ENCODE data around the gene NDRG3. TPM values are rescaled to one million over a fixed set of nuclear protein-coding genes. Genes with fewer than 3 reads are reported as not detected.

The NDRG3 gene
- polyA plus RNA-seq, 2 of the 4 experiments (the other 2 are of a cell fraction): 30.6 to 34.4 TPM

GRCh38 chr20:36666181-36666740 is 79.6 kb downstream of the NDRG3 start (continued):
- TF ChIP-seq, protein P1, sequence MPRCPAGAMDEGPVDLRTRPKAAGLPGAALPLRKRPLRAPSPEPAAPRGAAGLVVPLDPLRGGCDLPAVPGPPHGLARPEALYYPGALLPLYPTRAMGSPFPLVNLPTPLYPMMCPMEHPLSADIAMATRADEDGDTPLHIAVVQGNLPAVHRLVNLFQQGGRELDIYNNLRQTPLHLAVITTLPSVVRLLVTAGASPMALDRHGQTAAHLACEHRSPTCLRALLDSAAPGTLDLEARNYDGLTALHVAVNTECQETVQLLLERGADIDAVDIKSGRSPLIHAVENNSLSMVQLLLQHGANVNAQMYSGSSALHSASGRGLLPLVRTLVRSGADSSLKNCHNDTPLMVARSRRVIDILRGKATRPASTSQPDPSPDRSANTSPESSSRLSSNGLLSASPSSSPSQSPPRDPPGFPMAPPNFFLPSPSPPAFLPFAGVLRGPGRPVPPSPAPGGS (IDR thresholded peaks at IDR 0.05): no peak

DNA sequence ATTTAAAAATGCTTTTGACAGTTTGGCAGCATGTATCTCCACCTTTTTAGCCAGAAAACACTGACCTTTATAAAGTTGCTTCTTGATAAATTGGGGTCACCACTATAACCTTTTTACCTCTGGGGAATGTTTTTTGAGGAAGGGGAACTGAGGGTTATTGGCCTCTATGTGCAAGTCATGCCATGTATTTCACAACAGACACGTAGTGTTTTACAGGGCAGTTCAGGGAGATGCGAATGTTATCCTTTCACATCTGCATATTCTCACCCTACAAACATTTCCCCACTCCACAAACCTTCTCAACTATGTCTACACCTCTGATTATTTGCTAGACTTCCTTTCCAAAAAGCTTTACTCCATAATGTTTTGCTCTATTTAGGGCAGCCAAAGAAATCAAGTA is 82.9 kb downstream of the NDRG3 start:
- 85% methylated on average over 2 of the region's 2 CpGs for WGBS (ENCODE audit: missing lambda C conversion rate)
- ATAC-seq (no peak), FAIRE-seq (no peak), DNase-seq (ENCODE audit: low read depth in 1 of 2, low spot score in 1 of 2) (no peak)
- no peak overlapping the region for H3K4me2 ChIP-seq
- H3K27ac ChIP-seq: no peak overlapping the region
- no peaks in the 10 kb centered on the region for H3K9me3 ChIP-seq
- H3K4me3 ChIP-seq: no peak overlapping the region
- no peaks in the 10 kb centered on the region for H3K4me1 ChIP-seq
- CTCF ChIA-PET: no interaction called here
- TF ChIP-seq HMGXB4 (CRISPR knock-in tag; IDR thresholded peaks at IDR 0.05; ENCODE audit: borderline replicate concordance) (no peak), PHF8 (IDR thresholded peaks at IDR 0.05; ENCODE audit: borderline replicate concordance, low read depth) (no peak), RAD21 (conservative IDR thresholded peaks at IDR 0.05 in 1 of 2, IDR thresholded peaks at IDR 0.05 in 1 of 2) (no peak), MYC (IDR thresholded peaks at IDR 0.05; ENCODE audit: borderline replicate concordance, low read length) (no peak), PBX3 (IDR thresholded peaks at IDR 0.05) (no peak), E2F6 (IDR thresholded peaks at IDR 0.05; ENCODE audit: borderline replicate concordance, low read depth) (no peak), ZFP36 (IDR thresholded peaks at IDR 0.05; ENCODE audit: borderline replicate concordance, partially characterized antibody) (no peak), MAFK (IDR thresholded peaks at IDR 0.05; ENCODE audit: partially characterized antibody) (no peak), FOXS1 (CRISPR knock-in tag; IDR thresholded peaks at IDR 0.05) (no peak), KDM1A (IDR thresholded peaks at IDR 0.05; ENCODE audit: low read depth) (no peak)
- TF ChIP-seq, protein P2, sequence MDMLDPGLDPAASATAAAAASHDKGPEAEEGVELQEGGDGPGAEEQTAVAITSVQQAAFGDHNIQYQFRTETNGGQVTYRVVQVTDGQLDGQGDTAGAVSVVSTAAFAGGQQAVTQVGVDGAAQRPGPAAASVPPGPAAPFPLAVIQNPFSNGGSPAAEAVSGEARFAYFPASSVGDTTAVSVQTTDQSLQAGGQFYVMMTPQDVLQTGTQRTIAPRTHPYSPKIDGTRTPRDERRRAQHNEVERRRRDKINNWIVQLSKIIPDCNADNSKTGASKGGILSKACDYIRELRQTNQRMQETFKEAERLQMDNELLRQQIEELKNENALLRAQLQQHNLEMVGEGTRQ (IDR thresholded peaks at IDR 0.05): no peak
- POLR2A ChIA-PET: no interaction called here

DNA sequence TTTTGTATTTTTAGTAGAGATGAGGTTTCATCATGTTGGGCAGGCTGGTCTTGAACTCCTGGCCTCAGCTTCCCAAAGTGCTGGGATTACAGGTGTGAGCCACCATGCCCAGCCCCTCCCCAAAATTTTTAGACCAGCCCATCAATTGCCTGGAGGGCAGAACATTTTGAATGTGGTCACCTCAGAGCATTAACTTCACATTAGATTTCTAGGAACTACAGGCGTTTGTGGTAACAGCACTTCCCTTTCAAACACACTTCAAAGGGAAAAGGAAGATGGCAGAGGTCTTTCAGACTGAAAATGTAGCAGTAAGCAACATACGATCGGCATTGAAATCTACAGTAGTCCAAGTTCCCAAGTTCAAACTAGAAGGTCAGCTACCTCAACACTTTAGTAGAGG is 87.6 kb downstream of the NDRG3 start:
- no peak overlapping the region for H3K27ac ChIP-seq
- no peak overlapping the region for H3K4me3 ChIP-seq
- FAIRE-seq (no peak), ATAC-seq (no peak), DNase-seq (ENCODE audit: low read depth in 1 of 2, low spot score in 1 of 2) (no peak)
- 92% methylated on average over 3 of the region's 3 CpGs for WGBS (ENCODE audit: missing lambda C conversion rate)
- H3K4me1 ChIP-seq: no peaks in the 10 kb centered on the region
- ChIA-PET POLR2A (no interaction called here), CTCF (interaction anchor here (0.5 to 1.8 kb wide), 4 partner anchors 8 to 524 kb away, joined by 3 to 6 read pairs (median 4); no protein-coding TSS in a partner anchor)
- H3K4me2 ChIP-seq: no peak overlapping the region
- TF ChIP-seq RNF2 (IDR thresholded peaks at IDR 0.05; ENCODE audit: borderline replicate concordance, low read depth) (no peak), ZC3H11A (IDR thresholded peaks at IDR 0.05) (no peak), EP300 (IDR thresholded peaks at IDR 0.05) (no peak), PHF8 (IDR thresholded peaks at IDR 0.05; ENCODE audit: borderline replicate concordance, low read depth) (no peak), POLR2AphosphoS2 (conservative IDR thresholded peaks at IDR 0.05; ENCODE audit: low read length) (no peak), TP53 (CRISPR knock-in tag; IDR thresholded peaks at IDR 0.05) (no peak), JUN (IDR thresholded peaks at IDR 0.05) (no peak), E2F6 (IDR thresholded peaks at IDR 0.05; ENCODE audit: borderline replicate concordance, low read depth) (no peak), RFX5 (IDR thresholded peaks at IDR 0.05) (no peak), HOXB5 (CRISPR knock-in tag; IDR thresholded peaks at IDR 0.05) (no peak), ZSCAN20 (CRISPR knock-in tag; IDR thresholded peaks at IDR 0.05) (no peak), NFE2L2 (conservative IDR thresholded peaks at IDR 0.05; ENCODE audit: low read length) (no peak), CBX8 (IDR thresholded peaks at IDR 0.05) (no peak), FOXS1 (CRISPR knock-in tag; IDR thresholded peaks at IDR 0.05) (no peak), REST (IDR thresholded peaks at IDR 0.05) (no peak)
- H3K9me3 ChIP-seq: no peaks in the 10 kb centered on the region

Data from A549 (cell line).